ENCODE results near the gene MLLT3. TPM values are rescaled to one million over a fixed set of nuclear protein-coding genes. Genes with fewer than 3 reads are reported as not detected.

The MLLT3 gene
- 10 to 100 TPM in 6 of 7 donors, 1 to 10 TPM in 1; 8.7 to 15.4 (median 13.8) TPM for total RNA-seq
- polyA plus RNA-seq, result 10 to 100 TPM; 10.5 to 14.3 TPM
- long read RNA-seq, donor 1, full-length matches to known transcripts, result 9 of 25 reads
- long read RNA-seq, donor 1, partial matches to known transcripts, result 14 of 25 reads
- long read RNA-seq, donor 1, other reads (novel, unspliced or antisense), result 2 of 25 reads
- long read RNA-seq, donor 2, result 0 reads
- long read RNA-seq, donor 3, full-length matches to known transcripts, result 18 of 21 reads
- long read RNA-seq, donor 3, partial matches to known transcripts, result 1 of 21 reads
- long read RNA-seq, donor 3, other reads (novel, unspliced or antisense), result 2 of 21 reads

GRCh38 chr9:20622330-20623020 lies at the start of gene MLLT3:
Gene MLLT3 (minus strand): TSS chr9:20622499.
- TF ChIP-seq POLR2A (IDR thresholded peaks at IDR 0.05) (peak; percentile 35), EP300 (IDR thresholded peaks at IDR 0.05) (no peak), CTCF (IDR thresholded peaks at IDR 0.05) (peak in 1 of 3 donors; percentile 11)
- peak within 1 kb of the TSS; percentile 23 to 79 for H3K27ac ChIP-seq
- peak; percentile 95 to 97 (median 95) for DNase-seq
- intact Hi-C loops (cut with DNase I), result loop anchor here (5.0 to 10.0 kb wide), 10 partner anchors 60 to 698 kb away; partner anchors contain the start of gene FOCAD (in 2 of the 4)
- no peaks in the 10 kb centered on the region for H3K27me3 ChIP-seq
- no peaks in the 10 kb centered on the region for H3K36me3 ChIP-seq
- 0% methylated on average over 41 of the region's 41 CpGs for WGBS, 3 donors
- peak within 1 kb of the TSS; percentile 69 for H3K4me3 ChIP-seq
- peaks cover 2% of the 10 kb centered on the region for H3K4me1 ChIP-seq (ENCODE audit: insufficient read depth)
- H3K9me3 ChIP-seq, result no peaks in the 10 kb centered on the region

GRCh38 chr9:20671635-20672034 lies 49.3 kb upstream of the MLLT3 start:
- DNase-seq, result no peak
- H3K4me3 ChIP-seq, result no peak overlapping the region
- H3K9me3 ChIP-seq, result no peaks in the 10 kb centered on the region
- WGBS, 3 donors, result 81 to 87% (median 81%) methylated on average over 4 of the region's 4 CpGs
- no peaks in the 10 kb centered on the region for H3K36me3 ChIP-seq
- intact Hi-C loops (cut with DNase I), result no loop called here
- no peaks in the 10 kb centered on the region for H3K4me1 ChIP-seq (ENCODE audit: insufficient read depth)
- H3K27me3 ChIP-seq, result no peaks in the 10 kb centered on the region
- H3K27ac ChIP-seq, result no peak overlapping the region
- TF ChIP-seq CTCF (IDR thresholded peaks at IDR 0.05), result no peak
- TF ChIP-seq EP300 (IDR thresholded peaks at IDR 0.05), result no peak
- TF ChIP-seq POLR2A (IDR thresholded peaks at IDR 0.05), result no peak

GRCh38 chr9:20670395-20670794 lies 48.1 kb upstream of the MLLT3 start:
- no peaks in the 10 kb centered on the region for H3K36me3 ChIP-seq
- TF ChIP-seq POLR2A (IDR thresholded peaks at IDR 0.05) (no peak), EP300 (IDR thresholded peaks at IDR 0.05) (no peak), CTCF (IDR thresholded peaks at IDR 0.05) (no peak)
- no peaks in the 10 kb centered on the region for H3K4me1 ChIP-seq (ENCODE audit: insufficient read depth)
- no peak for DNase-seq
- intact Hi-C loops (cut with DNase I), result no loop called here
- WGBS, 3 donors, result 57 to 66% (median 63%) methylated on average over 6 of the region's 6 CpGs
- no peaks in the 10 kb centered on the region for H3K9me3 ChIP-seq
- no peak overlapping the region for H3K4me3 ChIP-seq
- no peaks in the 10 kb centered on the region for H3K27me3 ChIP-seq
- no peak overlapping the region for H3K27ac ChIP-seq

GRCh38 chr9:20664501-20664900 lies 42.2 kb upstream of the MLLT3 start:
- no peaks in the 10 kb centered on the region for H3K9me3 ChIP-seq
- TF ChIP-seq CTCF (IDR thresholded peaks at IDR 0.05) (no peak), POLR2A (IDR thresholded peaks at IDR 0.05) (no peak), EP300 (IDR thresholded peaks at IDR 0.05) (no peak)
- WGBS, 3 donors, result 90 to 94% (median 90%) methylated on average over 3 of the region's 3 CpGs

More at GRCh38 chr9:20664501-20664900, 42.2 kb upstream of the MLLT3 start:
- Histone ChIP-seq H3K4me3 (no peak overlapping the region), H3K36me3 (no peaks in the 10 kb centered on the region), H3K4me1 (ENCODE audit: insufficient read depth) (peaks cover 2% of the 10 kb centered on the region), H3K27me3 (no peaks in the 10 kb centered on the region), H3K27ac (no peak overlapping the region)
- intact Hi-C loops (cut with DNase I), result no loop called here
- no peak for DNase-seq
